GM19372 (cell line): ENCODE measurements around the gene ZNF613.
"Not testable (repeated sequence)": the region's sequence is repeated elsewhere in the genome, so short reads cannot be mapped to it uniquely, and the experiment has no call there.

Source experiments
- ATAC-seq: cut with Tn5 transposase; IDR thresholded peaks from one replicate; pipeline ENCODE4 v1.9.1; 2021; ENCODE audit warnings: mild to moderate bottlenecking, low read depth, moderate library complexity; ENCODE audit not compliant: unreplicated experiment

ZNF613 gene

GRCh38 chr19:51926784-51927741 lies at the start of gene ZNF613:
Gene ZNF613, plus strand, starts transcription at chr19:51927472. Its CDS starts 8,749 bp downstream, at chr19:51936221.
- peak; percentile 86 for ATAC-seq

DNA sequence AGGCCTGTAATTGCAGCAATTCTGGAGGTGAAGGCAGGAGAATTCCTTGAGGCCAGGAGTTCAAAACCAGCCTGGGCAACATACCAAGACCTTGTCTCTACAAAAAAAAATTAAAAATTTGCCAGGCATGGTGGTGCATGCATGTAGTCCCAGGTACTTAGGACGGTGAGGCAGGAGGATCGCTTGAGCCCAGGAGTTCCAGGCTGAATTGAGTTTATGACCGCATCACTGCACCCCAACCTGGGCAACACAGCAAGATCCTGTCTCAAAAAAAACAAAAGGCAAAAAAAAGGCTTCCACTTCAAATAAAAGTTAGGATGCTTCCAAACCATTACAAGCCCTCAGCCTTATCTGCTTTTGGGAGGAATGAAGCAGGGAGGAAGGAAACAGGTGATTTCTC lies 44.8 kb upstream of the ZNF613 start:
- no peak for ATAC-seq

DNA sequence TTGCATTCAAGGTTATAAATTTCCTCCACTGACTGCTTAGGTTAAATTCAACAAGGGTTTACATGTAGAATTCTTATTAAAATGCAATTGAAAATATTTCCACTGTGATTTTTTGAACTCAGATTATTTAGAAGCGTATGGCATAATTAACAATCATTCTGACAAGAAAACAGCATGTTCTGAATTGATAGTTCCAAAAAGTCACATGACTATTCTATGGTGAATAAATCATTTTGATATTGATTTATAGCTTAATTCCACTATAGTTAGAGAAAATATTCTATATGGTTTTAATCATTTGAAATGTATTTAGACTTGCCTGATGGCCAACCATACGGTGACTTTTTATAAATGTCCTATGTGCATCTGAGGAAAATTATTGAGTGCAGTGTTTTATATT lies 42.6 kb upstream of the ZNF613 start:
- no peak for ATAC-seq

GRCh38 chr19:51887522-51888498 lies 39.5 kb upstream of the ZNF613 start, which contains the start of gene ZNF577:
Gene ZNF577, minus strand, starts transcription at chr19:51887951. Its CDS starts 7,569 bp downstream, at chr19:51880382.
- ATAC-seq: no peak

- ATAC-seq: no peak
These were observed 37.3 kb upstream of the ZNF613 start for GRCh38 chr19:51889934-51890333.

- ATAC-seq: no peak
These were observed 36.0 kb upstream of the ZNF613 start for GRCh38 chr19:51891193-51891747.

DNA sequence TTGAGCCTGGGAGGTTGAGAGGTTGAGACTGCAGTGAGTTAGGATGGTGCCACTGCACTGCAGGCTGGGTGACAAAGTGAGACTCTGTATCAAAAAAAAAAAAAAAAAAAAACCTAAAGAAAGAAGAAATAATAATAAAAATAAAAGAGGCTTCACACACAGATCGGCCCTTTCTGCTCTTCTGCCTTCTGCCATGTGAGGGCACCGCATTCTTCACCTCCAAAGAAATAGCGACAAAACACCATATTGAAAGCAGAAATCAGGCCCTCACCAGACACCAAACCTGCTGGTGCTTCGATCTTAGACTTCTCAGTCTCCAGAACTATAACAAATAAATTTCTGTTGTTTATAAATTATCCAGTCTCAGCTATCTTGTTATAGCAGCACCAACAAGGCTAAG lies 25.4 kb upstream of the ZNF613 start:
- no peak for ATAC-seq

GRCh38 chr19:51903192-51903591 lies 24.1 kb upstream of the ZNF613 start:
- ATAC-seq: no peak

DNA sequence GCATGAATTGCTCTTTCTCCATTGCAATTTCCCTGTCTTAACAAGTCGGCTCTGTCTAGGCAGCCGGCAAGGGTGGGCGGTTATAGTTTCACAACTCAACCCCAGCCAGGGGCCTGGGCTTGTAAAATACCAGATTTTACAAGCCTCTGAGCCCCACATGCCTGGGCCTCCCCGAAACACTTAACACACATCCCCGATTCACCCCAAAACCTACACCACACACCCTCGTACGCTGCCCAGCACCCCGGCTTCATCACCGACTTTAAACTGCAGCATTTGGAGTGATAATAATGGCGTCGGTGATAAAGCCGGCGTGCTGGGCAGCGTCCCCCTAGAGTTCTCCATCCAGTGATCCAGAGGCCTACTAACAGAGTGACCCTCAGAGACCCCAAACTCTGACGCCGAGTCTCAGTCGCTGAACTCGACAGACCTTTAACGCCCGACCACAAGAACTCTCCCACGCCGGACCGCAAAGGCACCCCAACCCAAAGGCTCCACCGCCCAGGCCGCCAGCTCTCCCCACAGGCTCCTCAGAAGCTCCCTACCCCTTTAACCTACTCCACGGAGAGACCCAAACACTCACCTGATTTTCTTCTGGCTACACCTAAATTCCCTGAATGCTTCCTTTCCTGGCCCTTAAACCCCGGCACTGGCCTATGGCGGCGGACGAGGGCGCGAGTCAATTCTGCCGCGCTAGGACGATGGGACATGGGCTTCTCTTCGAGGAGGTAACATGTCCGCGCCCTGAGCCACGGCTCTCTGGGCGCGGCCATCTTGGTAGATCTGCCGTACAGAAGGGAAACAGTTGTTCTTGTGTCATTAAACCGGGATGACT lies 22.7 kb upstream of the ZNF613 start, which contains the start of gene ZNF649:
Gene ZNF649, minus strand, starts transcription at position 687 of the 835 bp plus-strand sequence. CDS start 4,910 bp downstream, outside the sequence.
- ATAC-seq: no peak

GRCh38 chr19:51905206-51905605 lies 22.1 kb upstream of the ZNF613 start:
- ATAC-seq: no peak

DNA sequence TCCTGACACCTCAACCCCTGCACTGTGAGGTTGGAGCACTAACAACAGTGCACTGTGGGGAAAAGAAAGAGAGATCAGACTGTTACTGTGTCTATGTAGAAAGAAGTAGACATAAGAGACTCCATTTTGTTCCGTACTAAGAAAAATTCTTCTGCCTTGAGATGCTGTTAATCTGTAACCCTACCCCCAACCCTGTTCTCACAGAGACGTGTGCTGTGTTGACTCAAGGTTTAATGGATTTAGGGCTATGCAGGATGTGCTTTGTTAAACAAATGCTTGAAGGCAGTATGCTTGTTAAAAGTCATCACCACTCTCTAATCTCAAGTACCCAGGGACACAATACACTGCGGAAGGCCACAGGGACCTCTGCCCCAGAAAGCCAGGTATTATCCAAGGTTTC lies 21.6 kb upstream of the ZNF613 start:
- not testable (repeated sequence) for ATAC-seq

GRCh38 chr19:51906108-51906507 lies 21.2 kb upstream of the ZNF613 start:
- not testable (repeated sequence) for ATAC-seq

GRCh38 chr19:51907981-51908380 lies 19.3 kb upstream of the ZNF613 start:
- ATAC-seq: not testable (repeated sequence)

DNA sequence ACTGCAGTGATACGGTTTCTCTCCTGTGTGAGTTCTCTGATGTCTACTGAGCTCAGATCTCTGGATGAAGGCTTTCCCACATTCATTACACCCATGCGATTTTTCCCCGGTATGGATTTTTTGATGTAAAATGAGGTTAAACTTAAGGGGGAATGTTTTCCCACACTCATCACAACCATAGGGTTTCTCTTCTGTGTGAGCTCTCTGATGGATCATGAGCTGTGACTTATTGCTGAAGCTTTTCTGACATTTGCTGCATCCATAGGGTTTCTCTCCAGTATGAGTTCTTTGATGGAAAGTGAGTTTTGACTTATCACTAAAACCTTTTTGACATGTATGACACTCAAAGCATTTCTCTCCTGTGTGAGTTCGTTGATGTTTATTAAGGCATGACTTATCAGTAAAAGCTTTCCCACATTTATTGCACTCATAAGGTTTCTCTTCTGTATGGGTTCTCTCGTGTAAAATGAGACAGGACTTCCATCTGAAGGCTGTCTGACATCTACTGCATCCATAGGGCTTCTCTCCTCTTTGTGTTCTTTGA lies 11.9 kb upstream of the ZNF613 start:
- no peak for ATAC-seq

DNA sequence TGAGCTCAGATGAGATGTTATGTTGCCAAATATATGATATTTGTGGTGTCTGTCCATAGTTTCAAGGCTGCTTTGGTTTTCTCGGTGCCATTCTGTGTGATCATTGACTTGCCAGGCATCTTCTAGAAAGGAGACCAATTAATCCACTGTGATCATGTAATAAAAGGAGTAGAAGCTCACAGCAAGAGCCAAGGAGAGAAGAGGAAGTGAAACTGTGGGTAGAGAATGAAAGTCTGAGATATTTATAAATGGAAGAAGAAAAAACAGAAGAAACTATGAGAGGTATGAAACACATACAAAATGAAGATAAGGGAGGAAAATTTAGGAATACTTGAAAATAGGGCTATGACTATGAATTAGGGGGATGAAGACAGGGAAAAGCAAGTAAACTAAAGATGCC lies 11.1 kb upstream of the ZNF613 start:
- ATAC-seq: no peak

DNA sequence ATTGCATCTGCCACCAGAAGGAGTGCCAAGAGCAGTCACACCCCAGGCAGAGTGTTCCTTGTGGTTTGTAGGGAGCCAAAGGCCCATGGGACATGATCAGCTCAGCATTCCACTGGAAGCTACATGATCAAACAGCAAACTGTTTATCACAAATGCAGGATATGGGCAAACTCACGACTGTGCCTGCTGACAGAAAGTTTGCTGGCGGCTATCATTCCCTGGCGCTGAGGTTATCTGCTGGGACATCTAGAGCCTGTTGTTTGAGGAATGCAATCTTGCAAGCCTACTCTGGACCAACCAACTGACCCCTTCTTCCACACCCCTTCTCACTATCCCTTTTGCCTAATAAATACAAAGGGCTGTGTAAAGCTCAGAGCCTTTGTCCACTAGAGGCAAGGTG lies 7.7 kb upstream of the ZNF613 start:
- ATAC-seq: no peak

DNA sequence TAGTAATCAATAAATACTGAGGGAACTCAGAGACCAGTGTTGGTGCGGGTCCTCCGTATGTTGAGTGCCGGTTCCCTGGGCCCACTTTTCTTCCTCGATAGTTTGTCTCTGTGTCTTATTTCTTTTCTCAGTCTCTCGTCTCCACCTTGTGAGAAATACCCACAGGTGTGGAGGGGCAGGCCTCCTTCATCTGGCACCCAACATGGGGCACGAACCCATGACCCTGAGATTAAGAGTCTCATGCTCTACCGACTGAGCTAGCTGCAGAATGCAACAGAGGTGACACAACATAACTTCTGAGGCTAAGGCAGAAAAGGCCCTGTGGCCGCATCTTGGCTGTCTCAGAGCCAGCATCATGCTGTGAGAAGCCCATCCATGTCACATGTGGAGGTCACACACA lies 5.3 kb upstream of the ZNF613 start:
- ATAC-seq: no peak

- ATAC-seq: no peak
These were observed 867 bp upstream of the ZNF613 start for GRCh38 chr19:51926426-51926783.

GRCh38 chr19:51927859-51928258 lies 587 bp downstream of the ZNF613 start:
- no peak for ATAC-seq
